GM19372 (cell line): ENCODE results near the gene ME1.
"Not testable (repeated sequence)": the region's sequence is repeated elsewhere in the genome, so short reads cannot be mapped to it uniquely, and the experiment has no call there.

Experiments used
- ATAC-seq: cut with Tn5 transposase; IDR thresholded peaks from one replicate; pipeline ENCODE4 v1.9.1; 2021; ENCODE audit warnings: mild to moderate bottlenecking, low read depth, moderate library complexity; ENCODE audit not compliant: unreplicated experiment

Gene ME1

DNA sequence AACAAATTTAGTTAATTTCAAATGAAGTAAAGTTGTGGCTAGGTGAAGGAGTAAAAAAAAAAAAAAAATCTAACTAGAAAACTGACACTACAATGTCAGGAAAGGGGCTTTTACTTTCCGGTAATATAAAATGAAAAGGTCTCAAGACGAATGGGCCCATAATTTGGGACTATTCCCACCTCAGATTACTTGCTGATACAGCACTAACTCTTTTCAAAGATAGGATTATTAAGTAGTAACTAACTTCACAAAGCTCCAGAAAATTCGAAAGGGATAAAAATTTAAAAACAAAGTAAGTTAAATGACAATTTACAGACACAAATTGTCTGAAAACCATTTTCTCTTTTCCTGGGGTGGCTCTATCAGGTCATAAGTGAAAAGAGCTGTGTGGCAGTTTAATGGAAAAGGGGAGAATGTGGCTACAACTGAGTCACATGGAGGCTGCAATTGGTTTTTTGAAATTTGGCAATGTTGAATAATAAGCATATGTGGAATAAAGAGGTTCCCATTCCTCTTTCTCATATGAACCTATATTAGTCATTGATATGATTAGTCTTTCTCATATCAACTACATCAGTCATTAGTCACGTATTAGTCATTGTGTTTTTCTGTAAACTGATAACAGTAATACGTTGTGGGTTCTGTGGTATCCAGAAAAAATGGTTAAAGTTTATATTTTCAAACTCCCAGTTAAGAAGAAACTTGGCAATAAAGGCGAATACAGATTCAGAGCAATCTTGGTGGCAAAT is 159.7 kb downstream of the ME1 start:
- ATAC-seq = no peak

- ATAC-seq = no peak
These were observed 165.5 kb downstream of the ME1 start for GRCh38 chr6:83265384-83265783.

DNA sequence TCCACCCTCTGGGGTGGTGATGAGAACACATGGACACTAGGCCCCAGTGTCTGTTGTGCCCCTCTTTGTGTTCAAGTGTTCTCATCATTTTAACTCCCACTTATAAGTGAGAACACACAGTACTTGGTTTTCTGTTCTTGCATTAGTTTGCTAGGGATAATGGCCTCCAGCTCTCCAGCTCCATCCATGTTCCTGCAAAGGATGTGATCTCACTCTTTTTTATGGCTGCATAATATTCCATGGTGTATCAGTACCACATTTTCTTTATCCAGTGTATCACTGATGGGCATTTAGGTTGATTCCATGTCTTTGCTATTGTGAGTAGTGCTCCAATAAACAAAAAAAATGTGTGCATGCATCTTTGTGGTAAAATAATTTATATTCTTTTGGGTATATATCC is 170.3 kb downstream of the ME1 start:
- ATAC-seq = no peak

GRCh38 chr6:83258517-83258916 is 172.3 kb downstream of the ME1 start:
- ATAC-seq = no peak

DNA sequence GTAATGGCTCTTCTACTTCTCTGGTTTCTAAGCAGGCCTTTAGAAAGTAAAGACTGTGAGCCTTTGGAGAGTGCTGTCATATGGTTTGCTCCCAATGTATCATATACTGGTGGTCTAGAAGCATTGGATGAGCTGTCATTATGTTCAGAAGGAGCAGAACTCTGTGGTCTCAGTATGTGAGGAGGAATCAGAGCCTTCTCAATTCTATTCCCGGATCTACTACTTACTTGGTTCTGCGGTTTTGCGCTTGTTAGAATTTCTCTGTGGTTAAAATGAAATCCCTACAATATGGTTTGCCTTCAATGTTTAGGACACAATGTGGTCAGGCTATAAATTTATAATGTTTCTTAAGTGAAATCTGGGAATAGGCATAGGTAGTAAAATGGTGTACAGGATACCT is 173.1 kb downstream of the ME1 start:
- ATAC-seq = no peak

DNA sequence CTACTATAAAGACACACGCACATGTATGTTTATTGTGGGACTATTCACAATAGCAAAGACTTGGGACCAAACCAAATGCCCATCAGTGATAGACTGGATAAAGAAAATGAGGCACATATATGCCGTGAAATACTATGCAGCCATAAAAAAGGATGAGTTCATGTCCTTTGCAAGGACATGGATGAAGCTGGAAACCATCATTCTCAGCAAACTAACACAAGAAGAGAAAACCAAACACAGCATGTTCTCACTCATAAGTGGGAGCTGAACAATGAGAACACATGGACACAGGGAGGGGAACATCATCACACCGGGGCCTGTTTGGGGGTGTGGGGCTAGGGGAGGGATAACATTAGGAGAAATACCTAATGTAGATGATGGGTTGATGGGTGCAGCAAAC is 174.1 kb downstream of the ME1 start:
- not testable (repeated sequence) for ATAC-seq

- no peak for ATAC-seq
These were observed 178.1 kb downstream of the ME1 start for GRCh38 chr6:83252719-83253118.

GRCh38 chr6:83250235-83250634 is 180.6 kb downstream of the ME1 start:
- ATAC-seq = no peak

DNA sequence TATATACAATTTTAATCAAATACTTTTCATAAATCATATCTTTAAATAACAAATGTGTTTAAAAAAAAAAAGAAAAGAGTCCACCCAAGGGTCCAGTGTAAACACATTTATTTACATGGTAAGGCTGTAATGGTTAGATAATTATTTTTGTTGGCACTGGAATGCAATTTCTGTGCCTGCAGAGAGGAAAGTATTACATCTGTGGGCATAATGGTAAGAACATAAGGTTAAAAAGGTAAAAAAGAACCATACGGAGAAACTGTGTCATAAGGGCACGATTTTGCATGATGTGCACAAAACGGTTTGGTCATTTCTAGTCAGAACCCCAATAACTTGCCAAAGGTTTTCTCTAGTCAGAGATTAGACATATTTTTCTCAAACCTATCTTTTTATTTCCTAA is 183.4 kb downstream of the ME1 start:
- no peak for ATAC-seq

DNA sequence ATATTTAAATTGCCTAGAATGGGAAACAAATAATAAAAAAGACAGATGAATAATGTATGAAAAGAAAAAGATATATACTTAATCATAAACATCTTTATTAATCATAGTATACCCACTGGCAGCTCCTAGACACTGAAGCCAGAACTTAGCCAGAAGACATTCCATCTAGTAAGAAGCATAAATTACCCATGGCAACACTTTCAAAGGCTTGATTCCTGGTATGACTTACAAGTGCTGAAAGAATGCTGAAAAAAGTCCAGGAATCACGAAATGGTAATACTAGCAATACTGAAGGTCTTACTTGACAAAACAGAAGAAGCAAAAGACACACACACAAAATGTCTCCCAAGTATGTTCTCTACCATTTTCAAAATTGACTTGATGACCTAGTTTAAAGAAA is 199.7 kb downstream of the ME1 start:
- ATAC-seq = no peak

DNA sequence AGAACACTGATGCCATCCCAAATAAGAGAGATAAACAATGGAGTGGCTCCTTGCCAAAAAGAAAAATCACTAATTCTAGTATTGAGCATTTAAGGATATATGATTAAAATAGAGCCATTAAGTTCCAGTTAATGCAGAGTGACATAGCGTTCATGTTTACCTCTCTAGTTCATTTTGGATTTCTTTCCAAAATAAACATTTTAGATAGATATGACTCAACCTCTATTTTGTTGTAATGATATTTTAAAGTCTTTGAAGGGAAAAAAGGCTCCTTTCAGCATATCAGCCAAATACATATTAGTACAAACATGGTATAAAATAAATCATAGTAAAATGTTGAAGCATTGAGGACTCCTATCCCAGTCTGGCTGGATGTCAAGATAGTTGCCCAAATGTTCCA is 204.3 kb downstream of the ME1 start:
- ATAC-seq = no peak

- no peak for ATAC-seq
These were observed 208.9 kb downstream of the ME1 start for GRCh38 chr6:83221889-83222479.

DNA sequence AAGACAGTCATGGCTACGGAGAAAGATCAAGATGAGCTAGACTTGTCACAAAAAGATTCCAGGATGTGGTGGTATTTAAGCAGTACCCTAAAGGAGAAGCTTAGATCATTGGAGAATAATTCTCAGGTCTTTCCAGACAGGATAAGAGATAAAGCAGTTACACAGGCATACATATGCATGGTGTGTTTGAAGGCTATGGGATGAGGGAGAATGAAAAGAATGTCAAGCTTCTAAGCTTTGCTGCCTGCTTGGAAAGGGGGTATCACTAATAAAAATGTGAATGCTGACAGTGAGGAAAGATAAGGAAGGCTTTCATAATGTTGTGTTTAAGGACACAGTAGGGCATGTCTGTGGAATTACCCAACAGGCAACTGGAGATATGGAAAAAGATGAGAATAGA is 209.6 kb downstream of the ME1 start:
- no peak for ATAC-seq

- no peak for ATAC-seq
These were observed 210.7 kb downstream of the ME1 start for GRCh38 chr6:83220121-83220520.

GRCh38 chr6:83218646-83219045 is 212.2 kb downstream of the ME1 start:
- no peak for ATAC-seq

DNA sequence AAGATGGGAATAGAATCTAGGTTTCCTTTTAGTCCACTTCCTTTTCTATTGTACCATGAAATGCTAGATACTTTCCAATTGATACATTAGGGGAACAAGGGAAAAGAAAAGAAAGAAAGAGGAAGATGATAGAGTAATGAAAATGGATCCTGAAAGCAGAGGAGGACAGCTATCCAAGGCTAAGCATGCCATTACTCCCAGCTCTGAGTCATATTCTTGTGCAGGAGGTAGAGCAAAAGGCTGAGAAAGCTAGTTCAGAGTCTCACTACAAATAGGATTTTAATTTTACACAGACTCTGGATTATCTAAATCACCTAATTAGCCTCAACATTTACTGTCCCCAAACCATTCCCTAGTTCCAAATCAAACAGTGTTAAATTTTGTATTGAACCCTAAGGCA is 214.0 kb downstream of the ME1 start:
- no peak for ATAC-seq

- peak; percentile 99 for ATAC-seq
These were observed 215.5 kb downstream of the ME1 start for GRCh38 chr6:83215131-83216047.

GRCh38 chr6:83202031-83202430 is 228.8 kb downstream of the ME1 start:
- ATAC-seq = no peak

DNA sequence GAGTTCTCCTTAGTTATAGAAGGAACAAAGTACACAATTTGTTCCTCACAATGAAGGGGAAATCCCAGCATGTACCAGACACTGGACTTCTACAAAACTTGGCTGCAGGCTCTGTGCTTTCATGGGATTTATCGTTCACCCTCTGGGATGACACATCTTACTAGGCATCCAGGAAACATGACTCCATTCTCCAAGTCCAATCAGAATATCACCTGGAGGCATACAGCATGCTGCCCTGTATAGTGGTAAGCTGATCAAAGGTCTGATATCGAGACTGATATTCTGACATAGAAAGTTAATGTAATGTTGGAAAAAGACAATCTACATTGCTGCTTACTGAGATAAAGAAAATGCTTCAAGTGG is 231.0 kb downstream of the ME1 start:
- ATAC-seq = no peak

- ATAC-seq = no peak
These were observed 231.5 kb downstream of the ME1 start for GRCh38 chr6:83199173-83199862.
